Daoy (cell line): ENCODE results near the gene HOXC5. TPM values are rescaled to one million over a fixed set of nuclear protein-coding genes. Genes with fewer than 3 reads are reported as not detected.

Source experiments
- DNase-seq: peaks from one replicate; pipeline ENCODE4 v3.0.0-alpha.2; 2015; ENCODE audit warnings: low read depth
- total RNA-seq: library from RNA; depleted of rRNA; stranded (reverse); fragments of >200 nt; shearing (Covaris generic); gene quantifications from 2 replicates; pipeline ENCODE4 v1.2.3, GENCODE V29; 2014; rRNA removed

Gene HOXC5
- total RNA-seq: 0.12 and 1.9 TPM in 2 replicates

- DNase-seq: peak; percentile 86
These were observed at the start of gene HOXC5 for GRCh38 chr12:54032627-54033100. Gene HOXC5, plus strand, starts transcription at chr12:54033050. Its CDS starts 73 bp downstream, at chr12:54033123.

- DNase-seq: no peak
These were observed 49.3 kb upstream of the HOXC5 start for GRCh38 chr12:53983568-53983949.

DNA sequence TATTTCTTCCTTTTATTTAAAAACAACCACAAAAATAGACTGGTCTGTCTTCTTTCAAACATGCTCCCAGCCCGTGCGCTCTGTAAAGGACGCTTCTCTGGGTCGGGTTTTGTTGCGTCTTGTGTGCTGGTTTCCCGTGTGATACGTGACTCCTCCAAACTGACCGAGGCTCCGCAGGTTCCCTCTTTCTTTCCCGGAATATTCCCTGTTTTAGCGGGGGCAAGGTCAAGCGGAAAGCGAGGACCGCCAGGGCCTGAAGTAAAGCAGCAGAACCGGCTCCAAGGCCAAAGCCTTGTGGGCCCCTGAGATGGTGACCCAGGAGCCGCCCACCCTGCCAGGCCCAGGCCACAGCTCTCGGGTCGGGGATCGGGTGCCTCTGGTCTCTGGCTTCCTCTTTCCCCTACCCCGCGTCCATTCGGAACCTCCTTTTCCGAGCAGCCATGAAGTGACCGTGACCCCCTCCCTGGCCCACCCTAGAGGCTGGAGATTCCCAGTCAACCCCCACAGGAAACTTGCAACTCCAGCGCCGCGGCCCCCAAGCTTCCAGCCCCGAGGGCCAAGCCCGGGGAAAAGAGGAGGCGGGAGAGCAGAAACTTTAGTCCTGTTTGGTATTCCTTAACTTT lies 48.8 kb upstream of the HOXC5 start:
- no peak for DNase-seq

DNA sequence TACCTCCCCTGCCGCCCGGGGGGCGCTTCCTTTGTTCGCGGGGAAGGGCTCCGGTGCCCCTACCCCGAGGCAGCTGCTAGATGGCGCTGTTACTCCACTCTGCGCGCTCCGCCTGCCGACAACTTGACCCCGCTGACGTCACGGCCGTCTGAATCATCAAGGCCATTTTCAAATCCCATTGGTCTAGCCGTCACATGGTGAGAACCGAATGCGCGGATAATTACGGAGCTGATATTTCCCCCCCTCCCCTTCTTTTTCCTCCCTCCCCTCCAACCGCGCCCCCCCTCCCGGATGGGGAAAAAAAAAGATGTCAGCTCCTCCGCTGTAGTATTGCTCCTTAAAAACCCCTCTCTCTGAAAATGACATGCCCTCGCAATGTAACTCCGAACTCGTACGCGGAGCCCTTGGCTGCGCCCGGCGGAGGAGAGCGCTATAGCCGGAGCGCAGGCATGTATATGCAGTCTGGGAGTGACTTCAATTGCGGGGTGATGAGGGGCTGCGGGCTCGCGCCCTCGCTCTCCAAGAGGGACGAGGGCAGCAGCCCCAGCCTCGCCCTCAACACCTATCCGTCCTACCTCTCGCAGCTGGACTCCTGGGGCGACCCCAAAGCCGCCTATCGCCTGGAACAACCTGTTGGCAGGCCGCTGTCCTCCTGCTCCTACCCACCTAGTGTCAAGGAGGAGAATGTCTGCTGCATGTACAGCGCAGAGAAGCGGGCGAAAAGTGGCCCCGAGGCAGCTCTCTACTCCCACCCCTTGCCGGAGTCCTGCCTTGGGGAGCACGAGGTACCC lies 47.8 kb upstream of the HOXC5 start, which contains the start of gene HOXC10:
HOXC10 (plus strand) TSS at position 246 of the 791 bp plus-strand sequence; CDS start at position 360, 114 bp downstream.
- peak; percentile 98 for DNase-seq

- no peak for DNase-seq
These were observed 47.2 kb upstream of the HOXC5 start for GRCh38 chr12:53985692-53985993.

DNA sequence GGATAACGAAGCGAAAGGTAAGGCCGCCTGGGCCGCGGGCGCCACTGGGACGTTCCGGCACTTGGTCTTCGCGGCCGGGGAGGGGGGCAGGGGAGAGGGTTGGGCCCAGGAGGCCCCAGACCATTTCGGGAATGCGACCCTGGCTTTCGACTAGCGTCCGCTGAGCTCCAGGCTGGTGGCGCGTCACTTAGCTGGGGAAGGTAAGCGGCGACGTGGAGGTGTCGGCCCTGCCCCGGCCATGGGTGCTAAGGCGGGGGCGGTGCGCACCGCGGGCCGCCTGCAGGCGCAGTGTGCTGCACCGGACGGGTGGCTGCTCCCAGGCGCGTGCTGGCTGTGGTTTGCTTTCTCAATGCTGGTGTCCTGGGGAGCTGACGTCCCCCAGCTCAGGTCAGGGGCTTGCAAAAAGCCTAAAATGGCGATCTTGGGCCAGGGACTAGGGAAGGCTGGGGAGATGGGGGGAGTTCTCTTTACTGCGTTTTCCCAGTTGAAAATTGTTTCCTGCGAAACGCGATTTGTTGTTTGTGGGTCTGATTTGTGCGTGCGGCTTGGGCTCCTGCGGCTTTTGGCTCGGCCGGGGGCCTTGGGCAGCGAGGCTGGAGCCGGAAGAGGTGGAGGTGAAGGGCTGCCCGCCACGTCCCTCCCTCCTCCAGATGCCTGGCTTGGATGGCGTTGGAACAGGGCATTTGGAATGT lies 46.7 kb upstream of the HOXC5 start:
- DNase-seq: peak; percentile 78

DNA sequence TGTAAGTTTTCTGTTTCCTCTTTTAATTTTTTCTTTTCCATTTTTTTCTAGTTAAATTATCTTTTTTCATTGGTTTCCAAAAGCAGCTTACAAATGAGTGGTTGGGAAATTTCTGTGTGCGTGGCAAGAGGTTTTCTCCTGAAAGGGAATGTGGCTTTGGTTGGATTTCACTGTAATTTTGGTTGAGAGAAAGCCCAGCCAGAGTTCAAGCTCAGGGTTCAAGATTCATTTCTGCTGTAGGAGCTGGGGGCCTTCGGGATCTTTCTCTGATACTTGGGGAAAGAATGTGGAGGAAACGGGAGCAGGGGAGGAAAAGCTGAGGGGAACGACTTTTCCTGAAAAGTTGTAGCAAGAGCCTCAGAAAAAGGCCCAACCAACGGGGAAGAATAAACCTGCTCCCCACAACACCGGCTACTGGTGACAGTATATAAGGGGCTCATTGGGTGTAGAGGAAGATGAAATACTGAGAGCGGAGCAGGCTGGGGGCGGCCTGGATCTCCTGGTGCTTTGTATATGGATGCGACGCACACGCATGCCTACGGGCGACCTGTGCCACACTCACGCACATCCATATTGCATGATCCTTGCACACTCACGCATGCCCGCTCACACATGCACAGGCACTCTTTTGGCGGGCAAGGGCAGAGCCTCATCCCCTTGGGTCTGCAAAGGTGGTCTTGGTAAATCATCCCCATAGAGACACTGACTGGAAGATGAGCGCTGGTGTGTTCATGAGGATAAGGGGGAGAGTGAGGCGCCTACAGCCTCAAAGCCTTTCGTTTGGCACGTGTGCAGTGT lies 46.0 kb upstream of the HOXC5 start:
- no peak for DNase-seq

DNA sequence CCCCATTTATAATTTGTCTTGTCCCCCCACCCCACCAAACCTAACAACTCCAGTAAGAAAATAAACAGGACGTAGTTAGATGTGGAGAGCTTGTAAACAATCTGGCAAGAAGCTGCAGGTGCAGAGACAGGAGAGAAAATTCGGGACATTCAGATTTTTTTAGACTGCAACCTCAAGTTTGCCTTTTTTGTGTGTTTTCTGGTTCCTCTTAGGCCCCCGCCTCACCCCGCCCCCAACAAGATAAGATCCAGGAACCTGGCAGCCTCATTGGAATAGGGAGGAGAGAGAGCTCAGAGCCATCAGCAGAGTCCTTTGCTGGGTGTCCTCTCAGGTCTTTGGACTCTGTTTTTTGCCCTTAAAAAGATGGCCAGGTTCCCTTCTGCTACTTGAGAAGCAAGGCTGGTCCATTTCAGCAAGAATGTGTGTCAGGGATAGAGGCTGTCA lies 45.0 kb upstream of the HOXC5 start:
- DNase-seq: no peak

GRCh38 chr12:53988541-53989226 lies 44.2 kb upstream of the HOXC5 start:
- no peak for DNase-seq

DNA sequence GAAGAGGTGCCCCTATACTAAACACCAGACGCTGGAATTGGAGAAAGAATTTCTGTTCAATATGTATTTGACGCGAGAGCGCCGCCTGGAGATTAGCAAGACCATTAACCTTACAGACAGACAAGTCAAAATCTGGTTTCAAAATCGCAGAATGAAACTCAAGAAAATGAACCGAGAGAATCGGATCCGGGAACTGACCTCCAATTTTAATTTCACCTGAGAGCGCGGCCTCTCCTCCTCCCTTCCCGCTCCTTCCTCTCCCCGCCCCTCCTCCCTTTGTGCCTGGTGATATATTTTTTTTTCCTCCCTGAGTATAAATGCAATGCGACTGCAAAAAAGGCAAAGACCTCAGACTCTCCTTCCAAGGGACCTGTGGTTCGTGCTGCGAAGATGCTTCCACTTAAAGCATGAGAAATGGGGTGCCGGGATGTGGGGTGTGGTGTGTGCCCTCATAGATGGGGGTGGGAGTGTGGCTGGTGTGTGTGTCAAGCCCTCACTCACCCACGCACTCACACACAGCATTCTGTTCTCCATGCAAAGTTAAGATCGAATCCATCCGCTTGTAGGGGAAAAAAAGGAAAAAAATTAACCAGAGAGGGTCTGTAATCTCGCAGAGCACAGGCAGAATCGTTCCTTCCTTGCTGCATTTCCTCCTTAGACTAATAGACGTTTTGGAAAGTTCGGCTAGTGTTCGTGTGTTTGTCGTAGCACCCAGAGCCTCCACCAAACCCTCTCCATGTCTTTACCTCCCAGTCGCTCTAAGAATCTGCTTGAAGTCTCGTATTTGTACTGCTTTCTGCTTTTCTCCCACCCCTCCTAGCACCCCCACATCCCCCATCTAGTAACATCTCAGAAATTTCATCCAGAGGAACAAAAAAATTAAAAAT lies 43.4 kb upstream of the HOXC5 start:
- DNase-seq: peak; percentile 77

DNA sequence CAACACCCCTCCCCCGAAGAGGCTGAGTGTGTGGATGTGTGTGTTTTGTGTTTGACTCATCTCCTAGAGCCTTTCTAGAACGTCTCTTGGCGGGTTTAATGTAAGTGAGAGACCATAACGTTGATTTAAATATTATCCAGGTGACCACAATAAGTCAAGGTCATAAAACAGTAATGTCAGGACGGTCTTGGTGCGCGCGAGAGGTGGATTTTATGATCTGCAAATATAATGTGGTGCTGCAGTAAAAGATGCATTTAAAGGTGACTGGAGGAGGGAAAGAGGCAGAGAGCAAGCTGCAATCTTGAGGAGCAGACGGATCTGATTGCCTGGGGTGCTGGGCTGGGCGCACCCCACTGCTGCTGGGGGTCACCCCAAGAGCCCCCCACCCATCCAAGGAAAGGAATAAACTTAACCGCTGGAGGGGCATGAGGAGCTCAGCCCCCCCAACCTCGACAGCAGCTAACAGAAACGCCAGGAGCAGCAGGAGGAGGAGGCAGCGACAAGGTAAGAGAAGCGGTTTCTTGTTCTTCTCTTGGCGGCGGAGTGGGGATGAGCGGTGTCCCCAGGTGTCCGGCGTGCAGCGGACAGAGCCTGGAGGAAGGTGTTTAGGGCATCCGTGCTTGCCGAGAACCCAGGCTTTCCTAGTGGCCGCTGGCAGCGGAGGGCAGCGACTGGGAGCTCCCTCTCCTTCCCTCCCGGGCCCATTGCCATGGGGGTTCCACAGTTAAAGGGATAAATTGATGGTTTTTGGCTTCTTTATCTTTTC lies 42.4 kb upstream of the HOXC5 start:
- DNase-seq: no peak

- peak; percentile 87 for DNase-seq
These were observed 41.8 kb upstream of the HOXC5 start for GRCh38 chr12:53991077-53991460.

DNA sequence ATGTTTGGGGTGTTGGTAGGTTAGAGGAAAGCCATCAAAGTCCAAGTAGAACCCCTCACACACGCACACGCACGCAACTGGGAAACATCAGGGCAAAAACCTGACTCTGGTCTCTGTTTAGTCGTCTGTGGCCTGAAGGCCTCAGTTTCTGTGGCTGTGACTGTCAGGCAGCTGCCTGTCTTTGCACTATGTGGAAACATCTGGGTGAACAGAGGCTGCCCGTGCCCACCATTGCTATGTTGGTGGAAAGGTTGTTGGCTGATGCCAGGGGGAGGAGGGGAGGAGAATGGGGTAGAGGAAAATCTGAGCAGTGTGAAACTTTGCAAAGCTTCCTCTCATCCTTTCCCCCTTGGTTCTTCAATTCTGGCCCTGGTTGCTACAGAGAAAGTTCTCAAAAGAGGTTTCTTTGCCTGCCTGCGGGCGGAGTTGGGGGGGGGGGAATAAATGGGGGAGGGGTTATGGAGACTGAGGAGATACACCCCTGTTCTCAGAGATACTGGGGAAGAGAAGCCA lies 40.4 kb upstream of the HOXC5 start:
- DNase-seq: no peak

- DNase-seq: no peak
These were observed 39.5 kb upstream of the HOXC5 start for GRCh38 chr12:53993162-53994008.

DNA sequence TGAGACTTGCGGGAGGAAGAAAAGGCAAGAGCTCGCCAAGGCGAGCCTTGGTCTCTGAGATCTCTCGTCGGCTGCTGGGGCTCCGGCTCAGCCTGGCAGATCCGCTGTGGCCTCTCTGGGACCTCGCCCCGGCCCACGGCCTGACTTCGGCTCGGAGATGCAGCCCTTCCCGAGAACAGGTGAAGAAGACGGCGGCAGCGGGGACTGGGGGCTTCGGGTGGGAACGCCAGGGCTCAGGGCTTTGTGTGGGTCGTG lies 38.9 kb upstream of the HOXC5 start:
- no peak for DNase-seq

DNA sequence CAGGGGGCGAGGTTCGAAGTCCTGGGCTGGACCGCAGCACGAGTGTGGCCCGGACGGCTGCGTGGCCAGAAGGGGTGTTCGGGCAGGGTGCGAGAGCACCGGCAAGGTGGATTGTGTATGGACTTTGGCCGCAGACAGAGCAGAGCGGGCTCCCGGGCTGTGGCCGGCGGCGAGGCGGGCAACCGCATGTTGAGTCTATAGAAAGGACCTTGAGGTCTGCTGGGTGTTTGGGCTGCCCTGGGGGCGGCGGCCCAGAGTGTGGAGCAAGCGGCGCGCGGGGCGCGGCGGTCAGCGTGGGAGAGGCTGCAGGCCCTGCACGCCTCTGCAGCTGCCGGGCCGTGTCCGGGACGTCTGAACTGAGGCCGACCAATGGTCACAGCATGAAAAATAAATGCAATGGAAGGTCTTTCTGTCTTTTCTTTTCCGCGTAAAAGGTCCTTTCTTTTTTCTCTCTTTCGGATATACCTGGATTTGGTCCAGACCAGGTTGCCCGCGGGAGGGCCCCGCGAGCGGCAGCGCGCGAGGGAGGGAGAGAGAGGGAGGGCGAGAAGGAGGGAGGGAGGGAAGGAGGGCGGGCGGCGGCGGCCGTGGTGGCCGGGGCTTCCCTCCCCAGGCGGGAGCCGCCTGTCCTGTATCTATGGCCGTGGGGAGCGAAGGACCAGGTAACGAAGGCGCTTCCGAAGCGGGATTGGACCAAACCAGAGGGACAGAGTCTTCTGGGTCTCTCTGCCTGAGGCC lies 38.4 kb upstream of the HOXC5 start:
- DNase-seq: peak; percentile 56

DNA sequence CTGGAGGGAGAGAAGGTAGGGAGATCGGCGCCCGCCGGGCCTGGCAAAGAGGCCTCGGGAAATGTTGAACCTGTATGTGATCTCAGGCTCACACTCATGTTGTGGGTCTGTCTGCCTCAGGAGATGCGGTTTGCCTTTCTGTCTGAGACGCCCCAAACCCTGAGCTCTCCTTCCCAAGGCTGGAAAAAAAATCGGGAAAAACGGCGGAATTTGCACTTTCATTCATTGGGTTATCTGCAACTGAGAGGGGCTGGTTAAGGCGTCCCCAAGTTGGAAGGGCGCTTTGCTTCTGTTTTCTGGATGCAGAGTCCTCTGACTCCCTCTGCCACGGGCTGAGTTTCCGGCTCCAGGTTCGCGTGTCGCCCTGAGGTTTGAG lies 37.9 kb upstream of the HOXC5 start:
- no peak for DNase-seq
